ENCODE results near the gene SH2D3A. TPM values are rescaled to one million over a fixed set of nuclear protein-coding genes. Genes with fewer than 3 reads are reported as not detected.

Gene SH2D3A
- polyA plus RNA-seq, 3 donors, result 0.11 TPM; not detected in 2

- H2AFZ ChIP-seq (ENCODE audit: insufficient read depth, low read depth, low read length, poor library complexity, severe bottlenecking), result peak overlapping the region; percentile 51
- no peak overlapping the region for H3K9ac ChIP-seq (ENCODE audit: insufficient read depth, low read length, poor library complexity, severe bottlenecking)
- no peak for DNase-seq
These were observed 216 bp downstream of the SH2D3A start for GRCh38 chr19:6767081-6767356.

GRCh38 chr19:6766357-6767080 is 716 bp downstream of the SH2D3A start:
- H3K9ac ChIP-seq (ENCODE audit: insufficient read depth, low read length, poor library complexity, severe bottlenecking), result no peak overlapping the region
- H3K9me3 Mint-ChIP-seq, result peaks cover 0 to 4% (median 1%) of the 10 kb centered on the region in 7 donors
- peak overlapping the region in 1 of 3 experiments; percentile 74 for H3K4me3 ChIP-seq (replicated peaks in 1 of 3; ENCODE audit: low read depth in 2 of 3, low read length in 3 of 3)
- H3K4me1 Mint-ChIP-seq, result peaks cover 34% of the 10 kb centered on the region
- H3K4me3 Mint-ChIP-seq, result peak overlapping the region; percentile 82 to 90
- peak overlapping the region in 6 of 7 donors; percentile 14 to 86 (median 78) for H3K27ac Mint-ChIP-seq
- no peaks in the 10 kb centered on the region for H3K36me3 Mint-ChIP-seq
- WGBS (ENCODE audit: insufficient coverage), result 71% methylated on average over 14 of the region's 16 CpGs
- H3K79me2 ChIP-seq (ENCODE audit: insufficient read depth, low read length), result no peaks in the 10 kb centered on the region
- H3K27me3 Mint-ChIP-seq (ENCODE audit: low read depth in 3 of 3), result peaks cover 12 to 17% (median 15%) of the 10 kb centered on the region in 3 donors
- H3K36me3 ChIP-seq (replicated peaks in 1 of 2; ENCODE audit: control insufficient read depth in 1 of 2, insufficient read depth in 2 of 2, low read length in 2 of 2), result no peaks in the 10 kb centered on the region
- intact Hi-C loops (cut with micrococcal nuclease), result loop anchor here (5.0 to 10.0 kb wide), 2 partner anchors 41 to 252 kb away; no protein-coding TSS in a partner anchor
- peak overlapping the region; percentile 86 for H3K4me2 ChIP-seq (replicated peaks; ENCODE audit: extremely low read depth, low read length, poor library complexity, severe bottlenecking)
- TF ChIP-seq CTCF (IDR thresholded peaks at IDR 0.05), result no peak
- no peak for DNase-seq
- H3K27ac ChIP-seq (ENCODE audit: low read depth in 1 of 2, low read length in 2 of 2), result no peak overlapping the region
- no peaks in the 10 kb centered on the region for H4K20me1 ChIP-seq (ENCODE audit: insufficient read depth, low read length)
- H2AFZ ChIP-seq (ENCODE audit: insufficient read depth, low read depth, low read length, poor library complexity, severe bottlenecking), result peak overlapping the region; percentile 51
- peaks cover 20 to 35% of the 10 kb centered on the region in 2 donors for H3K4me1 ChIP-seq (ENCODE audit: control insufficient read depth in 1 of 2, insufficient read depth in 2 of 2, low read length in 2 of 2)
- H3K27me3 ChIP-seq (ENCODE audit: control insufficient read depth in 2 of 2, insufficient read depth in 2 of 2, low read length in 2 of 2), result peaks cover 0 to 13% of the 10 kb centered on the region in 2 donors
- no peaks in the 10 kb centered on the region for H3K9me3 ChIP-seq (replicated peaks in 1 of 2; ENCODE audit: control insufficient read depth in 1 of 2, insufficient read depth in 1 of 2, low read length in 2 of 2)

More at GRCh38 chr19:6767081-6767356, 216 bp downstream of the SH2D3A start:
- 1% methylated on average over 15 of the region's 15 CpGs for WGBS (ENCODE audit: insufficient coverage)
- Histone ChIP-seq H3K36me3 (replicated peaks in 1 of 2; ENCODE audit: control insufficient read depth in 1 of 2, insufficient read depth in 2 of 2, low read length in 2 of 2) (no peaks in the 10 kb centered on the region), H3K9me3 (replicated peaks in 1 of 2; ENCODE audit: control insufficient read depth in 1 of 2, insufficient read depth in 1 of 2, low read length in 2 of 2) (no peaks in the 10 kb centered on the region), H4K20me1 (ENCODE audit: insufficient read depth, low read length) (no peaks in the 10 kb centered on the region), H3K79me2 (ENCODE audit: insufficient read depth, low read length) (peaks cover 3% of the 10 kb centered on the region), H3K27me3 (ENCODE audit: control insufficient read depth in 2 of 2, insufficient read depth in 2 of 2, low read length in 2 of 2) (peaks cover 0 to 13% of the 10 kb centered on the region in 2 donors), H3K4me1 (ENCODE audit: control insufficient read depth in 1 of 2, insufficient read depth in 2 of 2, low read length in 2 of 2) (peaks cover 24 to 40% of the 10 kb centered on the region in 2 donors), H3K4me2 (replicated peaks; ENCODE audit: extremely low read depth, low read length, poor library complexity, severe bottlenecking) (peak overlapping the region; percentile 86), H3K4me3 (replicated peaks in 1 of 3; ENCODE audit: low read depth in 2 of 3, low read length in 3 of 3) (peak overlapping the region; percentile 16 to 74 (median 37)), H3K27ac (ENCODE audit: low read depth in 1 of 2, low read length in 2 of 2) (no peak overlapping the region)
- TF ChIP-seq CTCF (IDR thresholded peaks at IDR 0.05), result no peak
- intact Hi-C loops (cut with micrococcal nuclease), result loop anchor here (5.0 to 10.0 kb wide), 2 partner anchors 40 to 252 kb away; no protein-coding TSS in a partner anchor
- H3K27me3 Mint-ChIP-seq (ENCODE audit: low read depth in 3 of 3), result peaks cover 12 to 17% (median 15%) of the 10 kb centered on the region in 3 donors
- peak overlapping the region; percentile 82 to 90 for H3K4me3 Mint-ChIP-seq
- peak overlapping the region in 5 of 7 donors; percentile 64 to 86 (median 79) for H3K27ac Mint-ChIP-seq
- peaks cover 0 to 6% (median 2%) of the 10 kb centered on the region in 7 donors for H3K9me3 Mint-ChIP-seq
- no peaks in the 10 kb centered on the region for H3K36me3 Mint-ChIP-seq
- peaks cover 39% of the 10 kb centered on the region for H3K4me1 Mint-ChIP-seq

Measured in CD14-positive monocyte (primary cell).